Measurements from ENCODE around the gene RAVER1.

The RAVER1 gene

GRCh38 chr19:10317857-10318462 is 15.4 kb downstream of the RAVER1 start:
- DNase-seq (ENCODE audit: low spot score): no peak

GRCh38 chr19:10317045-10317856 is 16.1 kb downstream of the RAVER1 start:
- DNase-seq (ENCODE audit: low spot score): no peak

GRCh38 chr19:10316229-10317044 is 16.9 kb downstream of the RAVER1 start:
- DNase-seq (ENCODE audit: low spot score): no peak

- DNase-seq (ENCODE audit: low spot score): peak; percentile 88
Observed at GRCh38 chr19:10315335-10316214, 17.8 kb downstream of the RAVER1 start, which contains the start of gene FDX2. FDX2 (minus strand) TSS chr19:10316015; CDS start chr19:10315996, 19 bp downstream.

GRCh38 chr19:10309423-10309822 is 23.9 kb downstream of the RAVER1 start, which contains the start of gene ZGLP1:
ZGLP1 (minus strand) TSS chr19:10309815.
- no peak for DNase-seq (ENCODE audit: low spot score)

- DNase-seq (ENCODE audit: low spot score): no peak
Observed at GRCh38 chr19:10306327-10306726, 27.0 kb downstream of the RAVER1 start.

- no peak for DNase-seq (ENCODE audit: low spot score)
Observed at GRCh38 chr19:10305139-10305806, 28.1 kb downstream of the RAVER1 start.

- no peak for DNase-seq (ENCODE audit: low spot score)
Observed at GRCh38 chr19:10299545-10300458, 33.5 kb downstream of the RAVER1 start.

GRCh38 chr19:10295847-10296591 is 37.3 kb downstream of the RAVER1 start:
- no peak for DNase-seq (ENCODE audit: low spot score)

GRCh38 chr19:10295305-10295846 is 38.0 kb downstream of the RAVER1 start:
- DNase-seq (ENCODE audit: low spot score): no peak

- DNase-seq (ENCODE audit: low spot score): no peak
Observed at GRCh38 chr19:10294368-10294697, 39.0 kb downstream of the RAVER1 start.

- no peak for DNase-seq (ENCODE audit: low spot score)
Observed at GRCh38 chr19:10293637-10294367, 39.5 kb downstream of the RAVER1 start.

- DNase-seq (ENCODE audit: low spot score): no peak
Observed at GRCh38 chr19:10292789-10293636, 40.3 kb downstream of the RAVER1 start.

- DNase-seq (ENCODE audit: low spot score): peak; percentile 91
Observed at GRCh38 chr19:10292206-10292788, 41.0 kb downstream of the RAVER1 start.

- no peak for DNase-seq (ENCODE audit: low spot score)
Observed at GRCh38 chr19:10291554-10292205, 41.6 kb downstream of the RAVER1 start.

GRCh38 chr19:10290876-10291553 is 42.3 kb downstream of the RAVER1 start:
- peak; percentile 75 for DNase-seq (ENCODE audit: low spot score)
